ENCODE results near the gene MAFG. TPM values are rescaled to one million over a fixed set of nuclear protein-coding genes. Genes with fewer than 3 reads are reported as not detected.
A peak's percentile ranks its signal among the peaks of the same experiment; 100 is the strongest.

The MAFG gene
- total and polyA plus RNA-seq, 2 donors (not counting 1 experiment from before 2014, with no cell fraction given) = 11.3 to 20.6 TPM

DNA sequence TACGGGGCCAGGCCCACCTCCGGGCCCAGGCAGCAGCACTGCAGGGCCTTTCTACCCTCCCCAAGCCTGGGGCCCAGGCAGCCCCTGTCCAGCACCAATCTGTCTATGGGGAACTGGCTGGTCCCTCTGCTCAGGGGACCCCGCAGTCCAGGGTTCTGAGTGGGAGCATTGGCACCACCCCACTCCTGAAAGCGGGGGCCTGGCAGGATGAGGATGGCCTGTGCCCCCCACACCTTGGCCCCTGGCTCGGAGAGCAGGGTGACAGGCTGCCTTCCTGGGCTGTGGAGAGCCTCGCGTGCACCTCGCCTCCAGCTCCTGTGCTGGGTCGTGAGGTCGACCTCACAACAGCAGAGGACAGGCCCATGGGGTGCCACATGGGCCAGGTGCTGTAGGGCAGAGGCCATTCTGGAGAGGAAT lies 24.1 kb downstream of the MAFG start:
- H2AFZ ChIP-seq (ENCODE audit: low read length) = no peak overlapping the region
- H3K27ac ChIP-seq (ENCODE audit: insufficient read depth, low read length) = no peak overlapping the region
- no peaks in the 10 kb centered on the region for H3K79me2 ChIP-seq (ENCODE audit: control insufficient read depth, insufficient read depth, low read length)
- no peak for DNase-seq (ENCODE audit: low read depth in 2 of 2)
- TF ChIP-seq EZH2 (IDR thresholded peaks at IDR 0.05; ENCODE audit: low read length, missing control alignments) = no peak
- TF ChIP-seq CTCF (conservative IDR thresholded peaks at IDR 0.05 in 1 of 2, IDR thresholded peaks at IDR 0.05 in 1 of 2; ENCODE audit: low read depth in 1 of 2, low read length in 2 of 2) = no peak
- no peak overlapping the region for H3K9ac ChIP-seq (ENCODE audit: insufficient read depth, low read length)
- no peaks in the 10 kb centered on the region for H3K9me3 ChIP-seq (ENCODE audit: control insufficient read depth, insufficient read depth, low read depth, low read length)
- no peaks in the 10 kb centered on the region for H4K20me1 ChIP-seq (ENCODE audit: control insufficient read depth, extremely low read depth, insufficient read depth, low read length)
- H3K36me3 ChIP-seq (ENCODE audit: control insufficient read depth, insufficient read depth, low read length) = peaks cover 32% of the 10 kb centered on the region
- no peaks in the 10 kb centered on the region for H3K4me1 ChIP-seq (ENCODE audit: control insufficient read depth, extremely low read depth, insufficient read depth, low read length)
- H3K4me2 ChIP-seq (ENCODE audit: extremely low read depth, insufficient read depth, low read length) = no peak overlapping the region
- no peak overlapping the region for H3K4me3 ChIP-seq (replicated peaks in 1 of 4; ENCODE audit: control extremely low read depth in 1 of 4, insufficient read depth in 1 of 4, low read depth in 3 of 4, low read length in 4 of 4)
- no peaks in the 10 kb centered on the region for H3K27me3 ChIP-seq (ENCODE audit: control insufficient read depth, insufficient read depth, low read length)

DNA sequence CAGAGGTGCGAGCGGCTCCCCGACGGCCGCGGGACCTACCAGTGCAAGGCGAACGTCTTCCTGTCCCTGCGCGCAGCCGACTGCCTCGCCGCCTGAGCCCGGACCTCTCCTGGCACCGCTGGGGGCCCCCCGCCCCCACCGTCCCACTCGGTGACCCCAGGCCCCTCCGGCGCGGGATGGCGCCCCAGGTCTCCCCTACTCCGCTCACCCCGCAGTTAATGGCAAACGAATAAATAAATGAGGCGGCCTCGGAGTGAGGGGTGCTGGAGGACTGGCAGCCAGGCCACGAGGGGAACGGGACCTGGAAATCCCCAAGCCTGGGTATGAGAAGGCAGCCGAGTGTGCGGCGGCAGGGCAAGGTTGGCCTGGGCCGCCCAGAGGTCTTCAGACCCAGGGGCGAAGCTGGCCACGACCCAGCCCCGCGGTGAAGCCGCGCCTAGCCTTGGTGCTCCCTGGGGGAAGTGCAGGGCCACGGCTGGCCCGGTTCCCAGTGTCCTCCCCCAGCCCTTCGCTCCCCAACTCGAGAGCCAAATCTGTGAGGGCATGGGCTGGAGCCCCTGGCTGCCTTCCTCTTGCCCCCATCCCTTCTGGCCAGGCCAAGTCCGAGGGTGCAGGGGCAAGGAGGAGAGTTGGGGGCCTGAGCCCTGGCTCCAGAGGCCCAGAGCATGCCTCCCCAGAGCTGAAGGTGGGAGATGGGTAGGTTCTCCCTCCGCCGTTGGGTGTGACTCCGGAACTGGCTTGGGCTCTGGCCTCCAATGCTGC lies 24.7 kb downstream of the MAFG start:
- H4K20me1 ChIP-seq (ENCODE audit: control insufficient read depth, extremely low read depth, insufficient read depth, low read length) = no peaks in the 10 kb centered on the region
- no peak overlapping the region for H3K27ac ChIP-seq (ENCODE audit: insufficient read depth, low read length)
- no peak for DNase-seq (ENCODE audit: low read depth in 2 of 2)
- H3K4me1 ChIP-seq (ENCODE audit: control insufficient read depth, extremely low read depth, insufficient read depth, low read length) = no peaks in the 10 kb centered on the region
- H2AFZ ChIP-seq (ENCODE audit: low read length) = no peak overlapping the region
- H3K9me3 ChIP-seq (ENCODE audit: control insufficient read depth, insufficient read depth, low read depth, low read length) = no peaks in the 10 kb centered on the region
- H3K27me3 ChIP-seq (ENCODE audit: control insufficient read depth, insufficient read depth, low read length) = no peaks in the 10 kb centered on the region
- H3K9ac ChIP-seq (ENCODE audit: insufficient read depth, low read length) = no peak overlapping the region
- peak overlapping the region; percentile 59 for H3K4me2 ChIP-seq (ENCODE audit: extremely low read depth, insufficient read depth, low read length)
- TF ChIP-seq EZH2 (IDR thresholded peaks at IDR 0.05; ENCODE audit: low read length, missing control alignments) (no peak), CTCF (conservative IDR thresholded peaks at IDR 0.05 in 1 of 2, IDR thresholded peaks at IDR 0.05 in 1 of 2; ENCODE audit: low read depth in 1 of 2, low read length in 2 of 2) (no peak)
- peaks cover 30% of the 10 kb centered on the region for H3K36me3 ChIP-seq (ENCODE audit: control insufficient read depth, insufficient read depth, low read length)
- H3K79me2 ChIP-seq (ENCODE audit: control insufficient read depth, insufficient read depth, low read length) = no peaks in the 10 kb centered on the region
- peak overlapping the region in 1 of 4 experiments; percentile 42 for H3K4me3 ChIP-seq (replicated peaks in 1 of 4; ENCODE audit: control extremely low read depth in 1 of 4, insufficient read depth in 1 of 4, low read depth in 3 of 4, low read length in 4 of 4)

DNA sequence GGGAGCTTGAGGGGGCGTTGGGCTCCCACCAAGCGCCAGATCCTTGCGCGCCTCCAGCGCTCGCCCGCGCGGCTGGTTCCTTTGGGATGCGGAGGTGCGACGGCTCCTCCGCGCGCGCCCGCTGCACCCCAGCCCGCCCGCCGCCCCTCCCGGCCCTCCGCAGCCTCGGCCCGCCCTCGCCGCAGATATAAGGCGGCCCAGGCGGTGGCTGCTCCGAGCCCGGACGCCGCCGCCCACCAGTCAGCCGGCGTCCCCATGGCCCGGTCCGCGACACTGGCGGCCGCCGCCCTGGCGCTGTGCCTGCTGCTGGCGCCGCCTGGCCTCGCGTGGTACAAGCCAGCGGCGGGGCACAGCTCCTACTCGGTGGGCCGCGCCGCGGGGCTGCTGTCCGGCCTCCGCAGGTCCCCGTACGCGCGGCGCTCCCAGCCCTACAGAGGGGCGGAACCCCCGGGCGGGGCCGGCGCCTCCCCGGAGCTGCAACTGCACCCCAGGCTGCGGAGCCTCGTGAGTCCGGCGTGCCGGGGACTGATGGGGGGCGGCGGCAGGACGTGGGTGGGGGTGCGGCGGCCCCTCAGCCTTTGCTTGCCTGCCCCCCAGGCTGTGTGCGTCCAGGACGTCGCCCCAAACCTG lies 25.4 kb downstream of the MAFG start, which contains the start of gene NPB:
Gene NPB (plus strand): TSS at position 216 of the 630 bp plus-strand sequence. CDS start 40 bp downstream, at position 256.
- Histone ChIP-seq H3K36me3 (ENCODE audit: control insufficient read depth, insufficient read depth, low read length) (peaks cover 29% of the 10 kb centered on the region), H3K79me2 (ENCODE audit: control insufficient read depth, insufficient read depth, low read length) (no peaks in the 10 kb centered on the region), H3K4me2 (ENCODE audit: extremely low read depth, insufficient read depth, low read length) (peak within 1 kb of the TSS; percentile 59), H3K9me3 (ENCODE audit: control insufficient read depth, insufficient read depth, low read depth, low read length) (no peaks in the 10 kb centered on the region), H3K27me3 (ENCODE audit: control insufficient read depth, insufficient read depth, low read length) (no peaks in the 10 kb centered on the region), H3K9ac (ENCODE audit: insufficient read depth, low read length) (no peak within 1 kb of the TSS), H3K4me1 (ENCODE audit: control insufficient read depth, extremely low read depth, insufficient read depth, low read length) (no peaks in the 10 kb centered on the region), H2AFZ (ENCODE audit: low read length) (no peak within 1 kb of the TSS), H3K27ac (ENCODE audit: insufficient read depth, low read length) (no peak within 1 kb of the TSS), H4K20me1 (ENCODE audit: control insufficient read depth, extremely low read depth, insufficient read depth, low read length) (no peaks in the 10 kb centered on the region), H3K4me3 (replicated peaks in 1 of 4; ENCODE audit: control extremely low read depth in 1 of 4, insufficient read depth in 1 of 4, low read depth in 3 of 4, low read length in 4 of 4) (peak within 1 kb of the TSS in 1 of 4 experiments; percentile 42)
- TF ChIP-seq CTCF (conservative IDR thresholded peaks at IDR 0.05 in 1 of 2, IDR thresholded peaks at IDR 0.05 in 1 of 2; ENCODE audit: low read depth in 1 of 2, low read length in 2 of 2) = no peak
- TF ChIP-seq EZH2 (IDR thresholded peaks at IDR 0.05; ENCODE audit: low read length, missing control alignments) = no peak
- DNase-seq (ENCODE audit: low read depth in 2 of 2) = no peak

Measured in fibroblast of lung (primary cell).